Esophagus muscularis mucosa (tissue), 3 donors: ENCODE results near the gene CEP350.

ENCODE experiments used
- POLR2A ChIP-seq: fragments of 450-650 bp; IDR thresholded peaks from one replicate; pipeline ENCODE4 v1.6.1; 2017; ENCODE audit warnings: antibody characterized with exemption, moderate library complexity, mild to moderate bottlenecking, low read depth
- POLR2AphosphoS5 ChIP-seq, 2 donors: sonication (generic); formaldehyde crosslinking; IDR thresholded peaks; one replicate each; pipeline ENCODE4 v1.6.1; 2017; ENCODE audit warnings: antibody characterized with exemption in 2 of 2
- TF ChIP-seq, protein P1 (sequence below), 3 experiments: fragments of 200-600 bp in 2 of 3; fragments of 450-650 bp in 1 of 3; sonication (generic) in 2 of 3; IDR thresholded peaks; one replicate each; pipeline ENCODE4 v1.5.1; 2017 to 2019; ENCODE audit warnings: antibody characterized with exemption in 3 of 3, mild to moderate bottlenecking in 2 of 3, moderate library complexity in 1 of 3

DNA sequence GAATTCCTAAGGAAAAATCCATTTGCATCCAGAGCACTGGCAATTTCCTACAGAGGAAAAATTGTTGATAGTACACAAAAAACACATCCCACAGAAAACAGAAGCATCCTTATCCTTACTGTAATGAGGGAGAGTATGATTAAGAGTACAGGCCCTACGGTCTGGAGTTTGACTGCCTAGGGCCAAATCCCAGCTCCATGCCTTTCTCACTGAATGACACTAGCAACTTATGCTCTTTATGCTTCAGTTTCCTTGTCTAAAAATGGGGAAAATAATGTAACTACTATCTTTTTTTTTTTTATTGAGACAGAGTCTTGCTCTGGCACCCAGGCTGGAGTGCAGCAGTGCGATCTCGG lies 27.8 kb upstream of the CEP350 start:
- TF ChIP-seq, protein P1, sequence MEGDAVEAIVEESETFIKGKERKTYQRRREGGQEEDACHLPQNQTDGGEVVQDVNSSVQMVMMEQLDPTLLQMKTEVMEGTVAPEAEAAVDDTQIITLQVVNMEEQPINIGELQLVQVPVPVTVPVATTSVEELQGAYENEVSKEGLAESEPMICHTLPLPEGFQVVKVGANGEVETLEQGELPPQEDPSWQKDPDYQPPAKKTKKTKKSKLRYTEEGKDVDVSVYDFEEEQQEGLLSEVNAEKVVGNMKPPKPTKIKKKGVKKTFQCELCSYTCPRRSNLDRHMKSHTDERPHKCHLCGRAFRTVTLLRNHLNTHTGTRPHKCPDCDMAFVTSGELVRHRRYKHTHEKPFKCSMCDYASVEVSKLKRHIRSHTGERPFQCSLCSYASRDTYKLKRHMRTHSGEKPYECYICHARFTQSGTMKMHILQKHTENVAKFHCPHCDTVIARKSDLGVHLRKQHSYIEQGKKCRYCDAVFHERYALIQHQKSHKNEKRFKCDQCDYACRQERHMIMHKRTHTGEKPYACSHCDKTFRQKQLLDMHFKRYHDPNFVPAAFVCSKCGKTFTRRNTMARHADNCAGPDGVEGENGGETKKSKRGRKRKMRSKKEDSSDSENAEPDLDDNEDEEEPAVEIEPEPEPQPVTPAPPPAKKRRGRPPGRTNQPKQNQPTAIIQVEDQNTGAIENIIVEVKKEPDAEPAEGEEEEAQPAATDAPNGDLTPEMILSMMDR (IDR thresholded peaks at IDR 0.05) = no peak
- TF ChIP-seq POLR2A (no peak), POLR2AphosphoS5 (IDR thresholded peaks at IDR 0.05) (no peak)
